Measurements from ENCODE around the gene STIM2.

- TF ChIP-seq CTCF (IDR thresholded peaks at IDR 0.05): no peak
- no peak for TF ChIP-seq POLR2A (IDR thresholded peaks at IDR 0.05; ENCODE audit: low read depth)
- TF ChIP-seq POLR2AphosphoS5 (IDR thresholded peaks at IDR 0.05): no peak
Measured at GRCh38 chr4:27020203-27020602, 159.6 kb downstream of the STIM2 start.

Data from esophagus muscularis mucosa (tissue), 3 donors.